Endodermal cell (in vitro differentiated cells): Measurements from ENCODE around the gene IL1RAP. TPM values are rescaled to one million over a fixed set of nuclear protein-coding genes. Genes with fewer than 3 reads are reported as not detected.

Experiments
- DNase-seq: peaks from one replicate; pipeline ENCODE4 v3.0.0-alpha.2; 2017
- H3K27ac ChIP-seq: 2 replicates; pipeline ENCODE4 v1.5.1; 2013; ENCODE audit warnings: mild to moderate bottlenecking, low read depth, low read length, moderate library complexity
- H3K27me3 ChIP-seq: 2 replicates; pipeline ENCODE4 v1.6.1; 2013; ENCODE audit warnings: mild to moderate bottlenecking, low read length, moderate library complexity; ENCODE audit not compliant: insufficient read depth, control insufficient read depth, poor library complexity, severe bottlenecking
- H3K36me3 ChIP-seq: 2 replicates; pipeline ENCODE4 v1.7.0; 2013; ENCODE audit warnings: mild to moderate bottlenecking, low read length, moderate library complexity; ENCODE audit not compliant: control insufficient read depth, insufficient read depth
- H3K4me1 ChIP-seq: one replicate; pipeline ENCODE4 v1.7.0; 2013; ENCODE audit warnings: low read length; ENCODE audit not compliant: control insufficient read depth, insufficient read depth
- H3K4me3 ChIP-seq: 2 replicates; pipeline ENCODE4 v1.5.1; 2013; ENCODE audit warnings: mild to moderate bottlenecking, low read length, moderate library complexity
- H3K9ac ChIP-seq: 2 replicates; pipeline ENCODE4 v1.6.1; 2013; ENCODE audit warnings: mild to moderate bottlenecking, low read length, moderate library complexity; ENCODE audit not compliant: poor library complexity, severe bottlenecking; ENCODE audit errors: extremely low read depth
- H3K9me3 ChIP-seq: 2 replicates; pipeline ENCODE4 v1.6.1; 2013; ENCODE audit warnings: mild to moderate bottlenecking, low read length, moderate library complexity; ENCODE audit not compliant: control insufficient read depth
- H3K27ac Mint-ChIP-seq: 2 replicates; pipeline ENCODE4 v1.8.0; 2020; ENCODE audit warnings: mixed read lengths
- H3K27me3 Mint-ChIP-seq: 2 replicates; pipeline ENCODE4 v1.8.0; 2021; ENCODE audit warnings: mild to moderate bottlenecking, mixed read lengths; ENCODE audit not compliant: insufficient read depth
- H3K36me3 Mint-ChIP-seq: 2 replicates; pipeline ENCODE4 v1.8.0; 2020; ENCODE audit warnings: low read depth, mixed read lengths
- H3K4me1 Mint-ChIP-seq: 2 replicates; pipeline ENCODE4 v1.8.0; 2020; ENCODE audit warnings: mixed read lengths
- H3K4me3 Mint-ChIP-seq: 2 replicates; pipeline ENCODE4 v1.8.0; 2020; ENCODE audit warnings: mild to moderate bottlenecking, moderate library complexity, mixed read lengths
- H3K9me3 Mint-ChIP-seq: 2 replicates; pipeline ENCODE4 v1.8.0; 2020; ENCODE audit warnings: mild to moderate bottlenecking, mixed read lengths
- WGBS, 2 experiments: methylation state at CpG; one replicate each; pipeline versions ENCODE4 v1.1.5 to v1.1.7; 2013; ENCODE audit warnings: missing lambda C conversion rate in 2 of 2, mixed read lengths in 1 of 2; ENCODE audit not compliant: insufficient coverage in 1 of 2, insufficient read length in 1 of 2; 5-methylcytosine and 5-hydroxymethylcytosine counted together
- total RNA-seq, 2 donors: library from RNA; stranded (reverse); fragmentation: NEBNext Ultra II Directional in 1 of 2; extraction: Animal tissue kit (Norgen Biotek cat#: 25700) in 1 of 2; gene quantifications; 2 replicates in 1 of 2; 3 replicates in 1 of 2; pipeline ENCODE4 v1.2.1, GENCODE V29; 2021
- TF ChIP-seq, protein P1 (sequence below): fragments of 200-600 bp; sonication (generic); conservative IDR thresholded peaks from 2 replicates; pipeline ENCODE4 v1.5.0; 2021; ENCODE audit warnings: antibody characterized with exemption, mild to moderate bottlenecking

IL1RAP gene
- total RNA-seq, 2 donors from 2014 or later: 2.6 to 6.0 TPM

DNA sequence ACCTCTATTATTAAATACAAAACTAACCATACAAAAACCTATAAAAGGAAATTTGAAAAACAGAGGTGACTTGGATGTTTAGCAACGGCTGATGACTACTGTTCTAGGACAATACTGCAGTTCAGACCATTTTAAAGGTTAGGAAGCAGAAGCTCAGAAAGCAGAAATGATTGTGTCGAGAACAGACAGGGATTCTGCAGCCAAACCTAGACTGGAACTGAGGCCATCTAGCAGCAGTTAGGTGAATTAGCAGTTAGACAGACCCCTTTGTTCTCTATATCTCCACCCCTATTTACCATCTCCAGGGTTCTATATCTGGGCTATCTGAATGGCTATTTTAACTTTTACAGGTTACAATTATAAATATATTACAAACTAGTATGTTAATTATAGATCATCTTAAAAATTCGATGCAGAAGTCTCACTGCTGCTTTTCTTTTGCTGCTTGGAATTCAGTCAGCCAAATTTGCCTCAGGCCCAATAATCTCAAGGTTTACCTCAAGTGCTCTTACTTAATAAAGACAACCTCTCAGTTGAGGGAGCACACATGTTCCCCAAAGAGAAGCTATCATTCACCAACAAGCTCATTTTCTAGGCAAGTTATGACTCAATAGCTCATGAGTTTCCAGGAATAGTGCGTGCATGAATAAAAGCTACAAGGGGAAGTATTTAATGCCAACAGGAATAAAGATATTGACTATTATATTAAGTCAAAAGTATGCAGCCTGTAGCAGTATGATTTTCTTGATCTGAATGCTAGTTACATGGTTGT, 9.3 kb upstream of the IL1RAP start:
- no peaks in the 10 kb centered on the region for H3K36me3 ChIP-seq

DNA sequence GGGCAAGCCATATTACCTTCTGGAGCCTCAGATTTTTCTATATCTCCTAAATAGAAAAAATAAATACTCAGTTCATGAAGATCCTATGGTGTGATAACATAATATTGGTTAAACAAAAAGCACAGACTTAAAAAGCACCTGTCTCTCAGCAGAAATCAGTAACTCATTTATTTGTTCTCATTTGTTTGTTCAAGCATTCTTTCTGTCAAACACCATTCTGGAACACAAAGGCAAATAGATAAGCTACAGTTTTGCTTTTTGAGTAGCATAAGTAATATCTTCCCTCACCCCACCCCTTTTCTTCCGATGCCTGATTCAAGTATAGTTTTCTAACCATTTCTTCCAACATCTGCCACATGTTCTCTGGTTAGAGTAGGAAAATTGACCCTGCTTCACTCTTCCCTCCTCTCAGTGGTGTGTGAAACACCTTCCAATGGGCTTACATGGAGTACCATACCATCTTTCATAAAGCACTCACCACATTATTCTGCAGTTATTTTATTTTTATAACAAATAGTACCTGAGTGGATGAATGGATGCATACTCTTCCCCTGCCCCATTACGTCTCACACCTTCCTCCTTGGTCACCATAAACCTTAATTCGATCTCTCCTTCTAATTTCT, 8.4 kb upstream of the IL1RAP start:
- peaks cover 2% of the 10 kb centered on the region for H3K27me3 Mint-ChIP-seq
- WGBS, 2 experiments: 74 to 94% methylated on average over 2 to 3 of the region's 3 CpGs
- Histone ChIP-seq H3K36me3 (no peaks in the 10 kb centered on the region), H3K27ac (no peak overlapping the region), H3K4me3 (no peak overlapping the region), H3K4me1 (peaks cover 6% of the 10 kb centered on the region), H3K9me3 (no peaks in the 10 kb centered on the region), H3K27me3 (peaks cover 4% of the 10 kb centered on the region), H3K9ac (no peak overlapping the region)
- DNase-seq: no peak
- H3K9me3 Mint-ChIP-seq: no peaks in the 10 kb centered on the region
- peaks cover 23% of the 10 kb centered on the region for H3K4me1 Mint-ChIP-seq
- TF ChIP-seq, protein P1, sequence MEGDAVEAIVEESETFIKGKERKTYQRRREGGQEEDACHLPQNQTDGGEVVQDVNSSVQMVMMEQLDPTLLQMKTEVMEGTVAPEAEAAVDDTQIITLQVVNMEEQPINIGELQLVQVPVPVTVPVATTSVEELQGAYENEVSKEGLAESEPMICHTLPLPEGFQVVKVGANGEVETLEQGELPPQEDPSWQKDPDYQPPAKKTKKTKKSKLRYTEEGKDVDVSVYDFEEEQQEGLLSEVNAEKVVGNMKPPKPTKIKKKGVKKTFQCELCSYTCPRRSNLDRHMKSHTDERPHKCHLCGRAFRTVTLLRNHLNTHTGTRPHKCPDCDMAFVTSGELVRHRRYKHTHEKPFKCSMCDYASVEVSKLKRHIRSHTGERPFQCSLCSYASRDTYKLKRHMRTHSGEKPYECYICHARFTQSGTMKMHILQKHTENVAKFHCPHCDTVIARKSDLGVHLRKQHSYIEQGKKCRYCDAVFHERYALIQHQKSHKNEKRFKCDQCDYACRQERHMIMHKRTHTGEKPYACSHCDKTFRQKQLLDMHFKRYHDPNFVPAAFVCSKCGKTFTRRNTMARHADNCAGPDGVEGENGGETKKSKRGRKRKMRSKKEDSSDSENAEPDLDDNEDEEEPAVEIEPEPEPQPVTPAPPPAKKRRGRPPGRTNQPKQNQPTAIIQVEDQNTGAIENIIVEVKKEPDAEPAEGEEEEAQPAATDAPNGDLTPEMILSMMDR: no peak
- H3K27ac Mint-ChIP-seq: no peak overlapping the region
- H3K4me3 Mint-ChIP-seq: no peak overlapping the region
- no peaks in the 10 kb centered on the region for H3K36me3 Mint-ChIP-seq

More for the DNA sequence above, 9.3 kb upstream of the IL1RAP start:
- Histone ChIP-seq H3K27me3 (no peaks in the 10 kb centered on the region), H3K27ac (no peak overlapping the region), H3K4me1 (peaks cover 6% of the 10 kb centered on the region), H3K9ac (no peak overlapping the region), H3K4me3 (no peak overlapping the region), H3K9me3 (no peaks in the 10 kb centered on the region)
- Mint-ChIP-seq H3K4me3 (no peak overlapping the region), H3K4me1 (peaks cover 23% of the 10 kb centered on the region), H3K9me3 (no peaks in the 10 kb centered on the region), H3K27me3 (no peaks in the 10 kb centered on the region), H3K27ac (no peak overlapping the region), H3K36me3 (no peaks in the 10 kb centered on the region)
- no peak for DNase-seq
- 82 to 83% methylated on average over 3 to 4 of the region's 4 CpGs for WGBS, 2 experiments
- TF ChIP-seq, protein P1: peak; percentile 54

DNA sequence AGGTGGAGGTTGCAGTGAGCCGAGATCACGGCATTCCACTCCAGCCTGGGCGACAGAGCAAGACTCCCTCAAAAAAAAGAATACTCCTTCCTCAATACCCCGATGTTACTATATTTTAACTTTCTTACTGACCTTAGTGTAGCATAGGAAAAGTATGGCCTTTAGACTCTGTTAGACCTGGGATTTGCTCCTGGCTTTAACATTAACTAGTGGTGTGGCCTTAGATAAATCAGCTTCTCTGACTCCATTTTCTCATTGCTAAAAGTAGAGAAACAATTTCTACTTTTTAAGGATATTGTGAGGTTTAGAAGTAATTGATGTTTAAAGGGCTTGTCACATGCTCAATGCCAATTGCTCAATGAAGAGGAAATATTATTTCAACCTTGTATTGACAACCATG, 7.6 kb upstream of the IL1RAP start:
- H3K4me1 ChIP-seq: peaks cover 6% of the 10 kb centered on the region
- Mint-ChIP-seq H3K36me3 (no peaks in the 10 kb centered on the region), H3K27ac (no peak overlapping the region), H3K4me1 (peaks cover 23% of the 10 kb centered on the region), H3K27me3 (peaks cover 2% of the 10 kb centered on the region), H3K9me3 (no peaks in the 10 kb centered on the region), H3K4me3 (no peak overlapping the region)
- peaks cover 11% of the 10 kb centered on the region for H3K27me3 ChIP-seq
- WGBS, 2 experiments: 86 to 100% methylated on average over 3 to 4 of the region's 4 CpGs
- H3K27ac ChIP-seq: no peak overlapping the region
- no peaks in the 10 kb centered on the region for H3K9me3 ChIP-seq
- H3K36me3 ChIP-seq: no peaks in the 10 kb centered on the region
- H3K9ac ChIP-seq: no peak overlapping the region
- no peak for DNase-seq
- no peak overlapping the region for H3K4me3 ChIP-seq
- TF ChIP-seq, protein P1: no peak
